Activated CD8-positive, alpha-beta T cell treated with anti-CD3 and anti-CD28 coated beads for 36 hours (primary cell): ENCODE data around the gene SDHB. TPM values are rescaled to one million over a fixed set of nuclear protein-coding genes. Genes with fewer than 3 reads are reported as not detected.

Experiments
- ATAC-seq: fragments of 200-7000 bp; cut with Tn5 transposase; one replicate; pipeline ENCODE4 v1.10.0; 2021; ENCODE audit warnings: mild to moderate bottlenecking, moderate library complexity
- CTCF ChIA-PET: fragments of 350-600 bp; sonication (Branson Sonifier 250); formaldehyde crosslinking; loops from one replicate; lab custom pipeline; 2021; ENCODE audit warnings: antibody characterized with exemption; lab: Charles Lee
- POLR2A ChIA-PET: fragments of 350-600 bp; sonication (Branson Sonifier 250); formaldehyde crosslinking; loops from one replicate; lab custom pipeline; 2021; ENCODE audit warnings: antibody characterized with exemption; lab: Charles Lee
- DNase-seq: peaks from one replicate; pipeline ENCODE4 v3.0.0-alpha.2; 2020
- H3K27ac Mint-ChIP-seq: one replicate; pipeline ENCODE4 v1.8.0; 2021; ENCODE audit warnings: mild to moderate bottlenecking, mixed read lengths
- H3K27me3 Mint-ChIP-seq: one replicate; pipeline ENCODE4 v1.8.0; 2021; ENCODE audit warnings: mixed read lengths
- H3K36me3 Mint-ChIP-seq: one replicate; pipeline ENCODE4 v1.8.0; 2021; ENCODE audit warnings: low read depth, mixed read lengths
- H3K4me1 Mint-ChIP-seq: one replicate; pipeline ENCODE4 v1.8.0; 2021; ENCODE audit warnings: low read depth, mixed read lengths
- H3K4me3 Mint-ChIP-seq: one replicate; pipeline ENCODE4 v1.8.0; 2021; ENCODE audit warnings: mild to moderate bottlenecking, moderate library complexity, mixed read lengths
- H3K9me3 Mint-ChIP-seq: one replicate; pipeline ENCODE4 v1.8.0; 2021; ENCODE audit warnings: mixed read lengths
- CTCF ChIP-seq: fragments of 200-600 bp; IDR thresholded peaks from one replicate; pipeline ENCODE4 v1.8.0; 2022; ENCODE audit warnings: antibody characterized with exemption, mild to moderate bottlenecking
- intact Hi-C: fragments of 100-400 bp; cut with micrococcal nuclease; formaldehyde crosslinking; loops from one replicate; pipeline ENCODE4 v1.10.0; 2022
- total RNA-seq, 2 experiments: library from RNA; stranded (reverse); gene quantifications; one replicate each; pipeline ENCODE4 v1.2.3, GENCODE V29; 2021

The SDHB gene
- total RNA-seq, 2 experiments from 2014 or later: 135 to 148 TPM

- ChIA-PET POLR2A (no interaction called here), CTCF (no interaction called here)
- intact Hi-C loops: no loop called here
- H3K27ac Mint-ChIP-seq: no peak overlapping the region
- no peaks in the 10 kb centered on the region for H3K4me1 Mint-ChIP-seq
- DNase-seq (no peak), ATAC-seq (no peak)
- H3K36me3 Mint-ChIP-seq: no peaks in the 10 kb centered on the region
- H3K4me3 Mint-ChIP-seq: no peak overlapping the region
- no peaks in the 10 kb centered on the region for H3K27me3 Mint-ChIP-seq
- no peaks in the 10 kb centered on the region for H3K9me3 Mint-ChIP-seq
- TF ChIP-seq CTCF: no peak
Measured at GRCh38 chr1:16973215-16973614, 80.6 kb downstream of the SDHB start.

GRCh38 chr1:16972189-16972895 is 81.5 kb downstream of the SDHB start:
- no peak for DNase-seq
- Mint-ChIP-seq H3K9me3 (no peaks in the 10 kb centered on the region), H3K4me1 (no peaks in the 10 kb centered on the region), H3K36me3 (no peaks in the 10 kb centered on the region), H3K27me3 (no peaks in the 10 kb centered on the region), H3K4me3 (no peak overlapping the region), H3K27ac (no peak overlapping the region)
- ATAC-seq: no peak
- CTCF ChIA-PET: interaction anchor here (1.7 kb wide), 1 partner anchor 12 kb away, joined by 4 read pairs; no protein-coding TSS in a partner anchor
- intact Hi-C loops: no loop called here
- TF ChIP-seq CTCF: no peak
- POLR2A ChIA-PET: no interaction called here

- H3K4me3 Mint-ChIP-seq: no peak overlapping the region
- intact Hi-C loops: no loop called here
Measured at GRCh38 chr1:16971341-16972188, 82.3 kb downstream of the SDHB start.

GRCh38 chr1:16970132-16970910 is 83.5 kb downstream of the SDHB start:
- H3K9me3 Mint-ChIP-seq: no peaks in the 10 kb centered on the region
- H3K27me3 Mint-ChIP-seq: no peaks in the 10 kb centered on the region
- DNase-seq (no peak), ATAC-seq (no peak)
- CTCF ChIA-PET: interaction anchor here (1.0 kb wide), 1 partner anchor 9 kb away, joined by 4 read pairs; no protein-coding TSS in a partner anchor
- intact Hi-C loops: no loop called here
- H3K36me3 Mint-ChIP-seq: peaks cover under 1% of the 10 kb centered on the region
- no peak overlapping the region for H3K27ac Mint-ChIP-seq
- H3K4me1 Mint-ChIP-seq: peaks cover 1% of the 10 kb centered on the region
- no peak for TF ChIP-seq CTCF
- no peak overlapping the region for H3K4me3 Mint-ChIP-seq
- POLR2A ChIA-PET: no interaction called here

More at GRCh38 chr1:16971341-16972188, 82.3 kb downstream of the SDHB start:
- DNase-seq (no peak), ATAC-seq (no peak)
- no peak overlapping the region for H3K27ac Mint-ChIP-seq
- no peaks in the 10 kb centered on the region for H3K27me3 Mint-ChIP-seq
- POLR2A ChIA-PET: no interaction called here
- CTCF ChIA-PET: interaction anchor here (1.7 kb wide), 1 partner anchor 11 kb away, joined by 4 read pairs; no protein-coding TSS in a partner anchor
- H3K4me1 Mint-ChIP-seq: no peaks in the 10 kb centered on the region
- TF ChIP-seq CTCF: no peak
- H3K36me3 Mint-ChIP-seq: no peaks in the 10 kb centered on the region
- no peaks in the 10 kb centered on the region for H3K9me3 Mint-ChIP-seq
